NCI-H82 (cell line): ENCODE results near the gene NUCB1.
A peak's percentile ranks its signal among the peaks of the same experiment; 100 is the strongest.
"Not testable (repeated sequence)": the region's sequence is repeated elsewhere in the genome, so short reads cannot be mapped to it uniquely, and the experiment has no call there.

Source experiments
- DNase-seq: peaks from one replicate; lab custom pipeline; 2025; lab: John Stamatoyannopoulos, UW

The NUCB1 gene

DNA sequence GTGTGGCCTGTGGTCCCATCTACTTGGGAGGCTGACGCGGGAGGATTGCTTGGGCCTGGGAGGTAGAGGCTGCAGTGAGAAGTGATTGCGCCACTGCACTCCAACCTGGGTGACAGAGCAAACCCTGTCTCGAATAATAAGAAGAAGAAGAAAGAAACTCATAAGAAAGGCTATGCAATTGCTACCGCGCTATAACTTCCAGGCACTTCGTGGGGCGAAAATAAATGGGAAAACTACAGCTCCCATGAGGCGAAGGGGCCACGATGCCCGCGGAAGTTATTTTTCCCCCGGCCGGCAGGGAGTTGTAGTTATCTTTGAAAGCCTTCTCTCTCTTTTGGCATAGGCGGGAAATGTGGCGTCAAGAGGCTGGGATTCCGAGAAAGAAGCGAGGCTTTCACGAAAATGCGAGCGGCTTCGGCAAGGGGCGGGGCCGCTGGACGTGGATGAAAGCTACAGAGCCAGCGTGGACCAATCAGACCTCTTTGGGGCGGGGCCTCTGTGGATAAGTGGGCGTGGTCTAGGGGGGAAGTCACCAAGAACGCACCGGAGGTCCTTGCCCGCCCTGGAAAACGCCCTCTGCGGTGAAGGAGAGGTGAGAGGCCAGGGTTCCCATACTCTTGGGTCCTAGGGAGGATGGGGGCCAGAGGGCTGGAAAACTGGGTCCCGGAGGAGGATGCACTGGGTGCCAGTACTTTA, at the start of gene NUCB1:
TSS of gene NUCB1 (plus strand) at position 532 of the 696 bp plus-strand sequence. CDS start 485 bp downstream, outside the sequence.
- peak; percentile 99 for DNase-seq

DNA sequence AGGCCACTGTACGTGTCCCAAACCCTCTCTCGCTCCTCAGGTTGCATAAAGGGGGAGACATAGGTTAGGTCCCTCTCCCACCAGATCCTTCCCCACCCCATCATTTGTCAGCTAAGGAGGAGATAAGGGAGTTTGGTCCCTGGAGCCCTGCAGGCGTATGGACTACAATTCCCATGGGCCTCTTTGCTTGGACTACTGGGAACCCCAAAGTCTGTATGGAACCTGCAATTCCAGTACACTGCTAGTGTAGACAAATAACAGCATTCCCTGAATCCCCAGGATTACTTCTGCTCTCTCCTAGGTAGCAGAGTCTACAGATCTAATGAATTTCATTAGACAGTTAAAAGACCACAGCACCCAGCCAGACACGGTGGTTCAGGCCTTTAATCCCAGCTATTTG, 47.8 kb upstream of the NUCB1 start:
- peak; percentile 36 for DNase-seq

GRCh38 chr19:48853483-48853882, 46.6 kb upstream of the NUCB1 start:
- no peak for DNase-seq

DNA sequence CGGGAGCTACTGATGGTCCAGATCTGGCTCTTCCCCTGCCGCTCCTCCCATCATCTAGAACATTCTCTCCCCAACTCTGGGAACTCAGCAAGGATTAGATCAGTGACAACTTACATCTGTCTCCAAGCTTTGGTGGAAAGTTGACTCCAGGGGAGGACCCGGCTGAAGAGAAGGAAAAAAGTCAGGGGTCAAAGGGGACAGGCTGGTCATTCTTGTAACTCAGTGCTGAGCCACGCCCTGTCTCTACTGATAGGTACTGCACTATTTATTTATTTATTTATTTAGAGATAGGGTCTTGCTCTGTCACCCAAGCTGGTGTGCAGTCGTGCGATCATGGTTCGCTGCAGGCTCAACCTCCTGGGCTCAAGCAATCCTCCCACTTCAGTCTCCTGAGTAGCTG, 46.0 kb upstream of the NUCB1 start:
- no peak for DNase-seq

DNA sequence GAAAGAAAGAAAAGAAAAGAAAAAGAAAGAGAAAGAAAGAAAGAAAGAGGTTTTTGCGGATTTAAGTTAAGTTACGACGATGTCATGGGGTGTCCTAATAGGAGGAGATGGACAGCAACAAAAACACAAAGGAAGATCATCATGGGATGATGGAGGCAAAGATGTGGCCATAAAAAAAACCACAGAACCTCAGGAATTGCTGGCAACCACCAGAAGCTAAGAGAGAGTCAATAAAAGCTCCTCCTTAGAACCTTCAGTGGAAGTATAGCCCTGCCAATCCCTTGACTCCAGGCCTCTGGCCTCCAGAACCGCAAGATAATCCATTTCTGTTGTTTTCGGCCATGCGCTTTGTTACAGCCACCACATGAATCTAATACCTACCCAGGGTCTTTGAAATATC, 43.2 kb upstream of the NUCB1 start:
- peak; percentile 46 for DNase-seq

GRCh38 chr19:48858984-48859710, 41.0 kb upstream of the NUCB1 start:
- peak; percentile 37 for DNase-seq

GRCh38 chr19:48859711-48860572, 40.2 kb upstream of the NUCB1 start:
- DNase-seq = peak; percentile 30

DNA sequence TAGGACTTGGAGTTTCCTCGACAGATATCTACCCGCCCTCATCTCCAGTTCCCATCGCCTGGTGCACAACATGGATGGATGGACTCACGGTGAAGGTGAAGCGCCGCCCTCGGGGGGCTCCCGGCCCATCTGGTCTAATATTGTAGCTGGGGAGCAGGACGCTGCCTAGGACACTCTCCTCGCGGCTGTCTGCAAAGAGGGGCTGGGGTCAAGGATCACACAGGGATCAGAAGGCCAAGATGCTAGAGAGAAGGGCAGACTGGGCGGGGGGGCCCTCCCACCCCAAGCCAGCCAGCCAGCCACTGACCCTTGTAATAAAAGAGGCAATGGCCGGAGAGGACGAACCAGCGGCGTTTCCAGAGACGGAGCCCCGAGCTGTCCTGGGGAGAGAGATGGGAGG, 38.8 kb upstream of the NUCB1 start:
- DNase-seq = no peak

GRCh38 chr19:48862827-48863226, 37.3 kb upstream of the NUCB1 start:
- peak; percentile 42 for DNase-seq

DNA sequence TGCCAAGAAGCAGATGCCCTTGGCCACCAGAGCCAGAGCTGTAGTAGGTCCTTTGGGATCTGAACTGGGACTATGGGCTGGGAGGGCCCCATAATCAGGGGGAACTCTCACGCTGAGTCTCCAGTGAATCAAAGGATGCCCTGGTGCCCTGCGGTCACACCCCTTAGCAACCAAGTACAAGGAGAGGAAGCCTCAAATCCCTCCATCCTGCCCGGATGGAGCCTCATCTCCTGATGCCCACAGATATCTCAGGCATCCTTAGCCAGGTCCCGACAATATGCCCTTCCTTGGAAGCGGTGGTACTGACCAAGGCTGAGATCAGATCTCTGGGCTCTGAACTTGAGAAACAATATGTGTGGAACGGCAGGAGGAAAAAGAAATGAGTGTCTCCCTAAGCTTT, 33.4 kb upstream of the NUCB1 start:
- DNase-seq = no peak

DNA sequence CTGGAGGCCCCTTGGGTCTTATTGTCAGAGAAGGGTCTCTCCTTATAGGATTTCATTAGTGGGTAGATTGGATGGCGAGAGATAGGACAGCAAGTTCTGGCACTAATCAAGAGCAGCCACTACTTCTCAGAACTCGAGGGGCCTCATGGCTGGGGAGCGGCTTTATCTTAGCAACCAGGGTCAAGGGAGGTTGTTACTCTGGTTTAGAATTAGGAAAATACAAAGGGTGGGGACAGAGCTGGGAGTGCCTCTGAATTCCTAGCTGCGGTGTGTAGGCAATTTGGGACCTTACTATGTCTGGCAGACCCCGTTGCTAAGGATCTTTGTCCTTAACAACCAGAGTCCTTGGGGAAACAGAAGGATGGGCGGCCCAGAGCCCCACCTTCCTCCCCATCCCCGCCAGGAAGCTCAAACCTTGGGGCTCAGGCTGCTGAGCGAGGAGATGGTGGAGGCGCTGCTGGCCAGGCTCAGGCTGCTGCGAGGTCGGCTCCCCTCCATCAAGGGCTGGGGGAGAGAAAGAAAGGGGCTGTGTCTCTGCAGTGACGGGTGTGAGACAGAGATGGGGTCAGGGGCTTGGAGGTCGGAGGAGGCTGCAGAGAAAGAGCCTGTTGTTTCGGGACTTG, 32.9 kb upstream of the NUCB1 start:
- DNase-seq = no peak

GRCh38 chr19:48867746-48868113, 32.4 kb upstream of the NUCB1 start:
- no peak for DNase-seq

DNA sequence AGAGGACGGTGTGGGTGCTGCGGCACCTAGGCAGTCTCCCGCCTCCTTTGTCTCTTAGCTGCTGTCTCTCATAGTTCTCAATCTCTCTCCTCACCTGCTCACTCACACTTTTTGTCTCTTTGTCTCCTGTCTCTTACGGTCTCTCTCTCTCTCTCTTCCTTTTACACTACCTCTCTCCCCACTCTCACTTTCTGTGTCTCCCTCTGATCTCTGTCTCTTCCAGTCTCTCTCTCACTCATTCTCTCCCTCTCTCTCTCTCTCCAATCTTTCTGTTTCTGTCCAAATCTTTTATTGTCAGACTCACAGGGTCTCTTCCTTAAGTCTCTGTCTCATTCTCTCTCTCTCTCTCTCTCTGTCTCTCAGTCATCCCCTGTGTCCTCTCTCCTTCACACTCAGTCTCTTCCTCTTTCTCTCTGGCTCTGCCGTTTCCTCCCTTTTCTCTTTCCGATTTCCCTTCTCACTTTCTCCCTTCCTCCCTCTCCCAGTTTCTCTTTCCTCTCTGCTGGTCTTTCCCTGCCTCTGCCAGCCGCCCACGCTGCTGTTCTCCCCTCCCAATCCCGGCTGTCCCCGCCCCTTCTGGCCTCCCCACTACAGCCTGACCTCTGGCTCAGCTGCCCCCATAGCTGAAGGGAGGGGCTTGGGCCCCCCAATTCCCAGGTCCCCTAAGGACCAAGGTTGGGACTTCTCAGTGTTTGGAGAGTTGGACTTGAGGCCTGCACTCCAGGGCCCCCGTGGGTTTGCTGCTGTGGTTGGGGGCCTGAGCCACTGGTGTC, 31.8 kb upstream of the NUCB1 start, which contains the start of gene PLEKHA4:
TSS of gene PLEKHA4 (minus strand) at position 504 of the 773 bp plus-strand sequence. CDS start 997 bp downstream, outside the sequence.
- peak; percentile 30 for DNase-seq

DNA sequence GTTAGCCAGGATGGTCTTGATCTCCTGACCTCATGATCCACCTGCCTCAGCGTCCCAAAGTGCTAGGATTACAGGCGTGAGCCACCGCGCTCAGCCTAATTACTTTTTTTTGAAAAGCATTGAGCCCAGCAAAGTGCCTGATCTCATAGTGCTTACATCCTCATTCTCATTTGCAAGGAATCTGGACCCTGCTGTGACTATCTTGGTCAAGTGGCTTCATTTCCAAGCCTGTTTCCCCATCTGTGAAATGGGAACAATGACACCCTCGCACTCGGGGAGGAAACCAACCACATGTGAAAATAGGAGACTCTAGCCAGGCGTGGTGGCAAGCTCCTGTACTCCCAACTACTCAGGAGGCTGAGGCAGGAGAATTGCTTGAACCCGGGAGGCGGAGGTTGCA, 30.1 kb upstream of the NUCB1 start:
- no peak for DNase-seq

DNA sequence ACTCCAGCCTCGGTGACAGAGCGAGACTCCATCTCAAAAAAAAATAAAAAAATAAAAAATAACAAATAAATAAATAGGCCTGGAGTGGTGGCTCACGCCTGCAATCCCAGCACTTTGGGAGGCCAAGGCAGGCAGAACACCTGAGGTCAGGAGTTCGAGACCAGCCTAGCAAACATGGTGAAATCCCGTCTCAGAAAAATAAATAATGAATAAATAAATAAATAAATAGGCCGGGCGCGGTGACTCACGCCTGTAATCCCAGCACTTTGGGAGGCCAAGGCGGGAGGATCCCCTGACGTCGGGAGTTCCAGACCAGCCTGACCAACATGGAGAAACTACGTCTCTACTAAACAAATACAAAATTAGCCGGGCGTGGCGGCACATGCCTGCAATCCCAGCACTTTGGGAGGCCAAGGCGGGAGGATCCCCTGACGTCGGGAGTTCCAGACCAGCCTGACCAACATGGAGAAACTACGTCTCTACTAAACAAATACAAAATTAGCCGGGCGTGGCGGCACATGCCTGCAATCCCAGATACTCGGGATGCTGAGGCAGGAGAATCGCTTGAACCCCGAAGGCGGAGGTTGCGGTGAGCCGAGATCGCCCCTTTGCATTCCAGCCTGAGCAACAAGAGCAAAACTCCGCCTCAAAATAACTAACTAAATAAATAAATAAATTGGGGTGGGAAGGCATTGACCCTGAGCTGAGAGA, 28.5 kb upstream of the NUCB1 start:
- not testable (repeated sequence) for DNase-seq

DNA sequence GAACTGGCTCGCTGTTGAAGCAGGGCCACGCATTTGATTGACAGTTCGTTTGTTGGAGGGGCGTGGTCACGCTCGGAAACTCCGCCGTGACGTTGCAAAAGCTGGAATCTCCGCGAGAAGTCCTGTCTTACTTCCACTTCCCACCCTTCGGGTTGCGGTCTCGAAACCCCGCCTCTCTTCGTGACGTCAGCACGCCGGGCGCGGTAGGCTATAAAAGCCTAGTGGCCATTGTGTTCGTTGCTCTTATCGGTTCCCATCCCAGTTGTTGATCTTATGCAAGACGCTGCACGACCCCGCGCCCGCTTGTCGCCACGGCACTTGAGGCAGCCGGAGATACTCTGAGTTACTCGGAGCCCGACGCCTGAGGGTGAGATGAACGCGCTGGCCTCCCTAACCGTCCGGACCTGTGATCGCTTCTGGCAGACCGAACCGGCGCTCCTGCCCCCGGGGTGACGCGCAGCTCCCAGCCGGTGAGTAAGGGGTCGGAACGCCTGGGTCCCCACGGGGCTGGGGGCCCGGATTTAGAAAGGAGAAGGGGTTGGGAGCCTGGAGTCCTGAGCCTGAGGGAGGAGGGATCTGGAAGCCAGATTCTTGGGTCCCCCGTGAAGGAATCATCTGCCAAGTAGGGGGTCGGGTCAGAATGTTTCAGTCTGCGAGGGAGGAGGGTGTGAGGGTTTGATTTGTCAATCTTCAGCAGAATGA, 27.8 kb upstream of the NUCB1 start, which contains the start of gene PPP1R15A:
TSS of gene PPP1R15A (plus strand) at position 240 of the 702 bp plus-strand sequence. CDS start 813 bp downstream, outside the sequence.
- peak; percentile 98 for DNase-seq

DNA sequence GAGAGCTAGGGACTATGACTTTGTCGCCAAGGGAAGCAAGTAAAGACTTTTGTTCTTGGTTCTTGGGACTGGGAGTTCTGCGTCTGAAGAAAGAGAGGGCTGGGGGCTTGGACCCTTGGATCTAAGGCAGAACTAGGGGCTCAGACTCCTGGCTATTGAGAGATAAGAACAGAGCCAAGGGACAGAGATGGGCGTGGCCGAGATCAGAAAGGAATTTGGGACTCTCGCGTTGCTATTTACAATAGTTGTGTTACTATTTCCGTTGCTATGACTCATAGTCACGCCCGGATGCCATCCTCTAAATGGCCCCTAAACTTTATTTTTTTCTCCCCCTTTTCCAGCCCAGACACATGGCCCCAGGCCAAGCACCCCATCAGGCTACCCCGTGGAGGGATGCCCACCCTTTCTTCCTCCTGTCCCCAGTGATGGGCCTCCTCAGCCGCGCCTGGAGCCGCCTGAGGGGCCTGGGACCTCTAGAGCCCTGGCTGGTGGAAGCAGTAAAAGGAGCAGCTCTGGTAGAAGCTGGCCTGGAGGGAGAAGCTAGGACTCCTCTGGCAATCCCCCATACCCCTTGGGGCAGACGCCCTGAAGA, 27.1 kb upstream of the NUCB1 start:
- peak; percentile 79 for DNase-seq

GRCh38 chr19:48873476-48874302, 26.4 kb upstream of the NUCB1 start:
- DNase-seq = no peak
